AML-193 (cell line): ENCODE measurements around the gene KIAA1217.
A peak's percentile ranks its signal among the peaks of the same experiment; 100 is the strongest.

Source experiments
- DNase-seq, 2 experiments: peaks; one replicate each; lab custom pipeline; 2025; lab: John Stamatoyannopoulos, UW

KIAA1217 gene

DNA sequence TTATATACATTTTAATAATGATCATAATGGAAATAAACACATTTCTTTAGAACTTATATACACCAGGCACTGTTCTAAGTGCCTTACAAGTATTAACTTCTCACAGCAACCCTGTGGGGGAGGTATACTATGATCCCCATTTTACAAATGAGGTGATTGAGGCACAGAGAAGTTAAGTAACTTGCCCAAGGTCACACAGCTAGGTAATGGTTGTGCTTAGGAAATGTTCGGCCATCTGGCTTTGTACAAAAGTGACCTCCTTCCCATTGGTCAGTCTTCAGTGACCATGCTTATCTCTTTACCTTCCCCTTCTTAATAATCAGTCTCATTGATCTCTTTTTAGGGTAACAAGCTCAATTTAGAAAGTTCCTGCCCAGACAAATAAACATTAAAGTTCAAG lies 158.8 kb downstream of the KIAA1217 start:
- no peak for DNase-seq

GRCh38 chr10:24370877-24371276 lies 161.9 kb downstream of the KIAA1217 start:
- DNase-seq: no peak

DNA sequence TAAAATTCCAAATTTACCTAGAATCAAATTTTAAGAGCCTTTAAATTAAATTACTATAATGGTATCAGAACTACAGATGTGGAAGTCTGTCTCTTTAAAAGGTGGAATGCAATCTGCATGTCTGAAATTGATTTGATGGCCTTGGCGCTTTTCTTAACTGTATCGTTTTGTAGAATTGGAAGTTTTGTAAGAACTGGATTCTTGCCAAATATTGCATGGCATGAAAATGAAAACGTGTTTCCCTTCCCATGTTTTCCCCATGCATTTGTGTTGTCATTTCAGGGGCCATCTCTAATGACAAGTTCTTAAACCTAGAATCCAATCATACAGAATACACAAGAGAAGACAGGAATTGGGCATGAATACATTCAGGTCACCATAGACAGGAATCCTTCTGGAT lies 162.5 kb downstream of the KIAA1217 start:
- DNase-seq: no peak

DNA sequence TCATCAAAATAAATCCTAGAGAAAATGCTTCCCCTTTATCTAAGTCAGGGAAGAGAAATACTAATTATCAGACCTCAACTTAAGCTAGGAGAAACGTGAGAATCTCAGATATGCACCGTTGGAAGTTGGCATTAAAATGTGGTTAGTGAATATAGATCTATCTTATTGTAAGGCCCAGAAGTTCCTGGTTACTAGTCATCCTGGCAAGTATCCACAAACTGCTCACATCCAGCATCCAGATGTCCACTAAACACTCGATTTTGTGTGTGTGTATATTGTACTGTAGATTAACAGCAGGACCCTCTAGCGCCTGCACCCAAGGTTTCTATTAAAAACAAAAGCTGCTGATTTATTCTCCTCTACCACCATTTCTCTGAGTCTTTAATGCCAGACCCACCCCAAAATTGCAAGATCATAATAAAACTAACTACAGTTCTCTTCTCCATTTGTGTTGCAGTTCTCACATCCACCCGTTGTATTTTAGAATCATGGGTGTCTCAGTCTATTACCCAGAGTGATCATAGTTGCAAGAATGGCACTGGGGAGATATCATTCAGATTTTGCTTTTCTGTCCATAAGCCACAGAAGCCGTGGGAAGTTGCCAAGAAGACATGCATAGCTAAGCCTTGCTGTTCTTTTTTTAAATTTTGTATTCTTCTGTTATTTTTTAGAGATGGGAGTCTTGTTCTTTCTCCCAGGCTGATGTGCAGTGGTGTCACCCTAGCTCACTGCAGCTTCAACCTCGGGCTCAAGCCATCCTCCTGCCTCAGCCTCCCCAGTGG lies 165.4 kb downstream of the KIAA1217 start:
- no peak for DNase-seq

- DNase-seq: no peak
Observed at GRCh38 chr10:24375510-24375909, 166.6 kb downstream of the KIAA1217 start.

DNA sequence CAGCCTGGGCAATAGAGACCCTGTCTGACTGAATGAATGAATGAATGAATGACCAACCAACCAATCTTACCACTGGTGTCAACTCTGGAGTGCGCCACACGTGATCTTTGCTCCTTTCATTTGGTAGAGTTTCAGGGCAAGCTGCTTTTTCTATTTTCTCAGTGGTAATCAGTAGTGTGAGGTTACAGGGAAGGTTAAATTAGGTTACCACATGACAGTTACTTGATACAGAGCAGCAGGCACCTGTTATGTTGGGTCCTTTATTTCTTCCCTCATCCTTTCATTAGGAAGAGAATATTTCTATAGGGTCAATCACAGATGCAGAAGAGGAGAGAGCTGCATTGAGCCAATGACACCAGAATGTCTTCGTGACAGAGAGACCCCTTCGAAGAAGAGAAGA lies 167.8 kb downstream of the KIAA1217 start:
- DNase-seq: no peak

- no peak for DNase-seq
Observed at GRCh38 chr10:24378126-24378920, 169.4 kb downstream of the KIAA1217 start.

DNA sequence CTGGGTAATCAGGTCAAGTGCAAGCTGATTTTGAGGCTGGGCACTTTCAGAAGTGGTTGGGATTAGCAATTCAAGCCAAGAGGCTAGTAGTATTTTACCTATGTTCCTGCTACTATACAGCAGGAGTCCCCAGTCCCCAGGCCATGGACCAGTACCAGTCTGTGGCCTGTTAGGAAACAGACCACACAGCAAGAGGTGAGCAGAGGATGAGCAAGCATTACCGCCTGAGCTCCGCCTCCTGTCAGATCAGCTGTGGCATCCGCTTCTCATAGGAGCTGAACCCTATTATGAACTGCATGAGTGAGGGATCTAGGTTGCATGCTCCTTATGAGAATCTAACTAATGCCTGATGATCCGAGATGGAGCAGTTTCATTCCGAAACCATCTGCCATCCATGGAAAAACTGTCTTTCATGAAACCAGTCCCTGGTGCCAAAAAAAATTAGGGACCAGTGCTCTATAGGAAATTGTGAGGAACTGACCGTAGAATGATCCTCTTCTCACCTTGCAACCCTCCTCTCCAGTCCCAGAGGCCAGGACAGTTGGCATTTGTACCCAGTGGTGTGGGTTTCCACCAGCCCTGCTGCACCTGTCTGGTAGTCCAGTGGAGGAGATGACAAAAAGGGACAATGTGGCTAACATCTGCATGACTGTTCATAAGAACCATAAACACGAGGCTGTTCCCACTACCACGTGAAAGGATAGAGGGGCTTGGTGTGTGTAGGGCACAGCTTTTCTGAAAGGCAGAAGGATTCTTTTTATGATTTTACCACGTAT lies 172.5 kb downstream of the KIAA1217 start:
- DNase-seq: no peak

GRCh38 chr10:24382045-24382444 lies 173.1 kb downstream of the KIAA1217 start:
- no peak for DNase-seq

GRCh38 chr10:24382596-24382978 lies 173.6 kb downstream of the KIAA1217 start:
- DNase-seq: no peak

- DNase-seq: no peak
Observed at GRCh38 chr10:24382979-24383663, 174.2 kb downstream of the KIAA1217 start.

- DNase-seq: peak; percentile 73 to 75
Observed at GRCh38 chr10:24383681-24384106, 174.8 kb downstream of the KIAA1217 start.

- DNase-seq: no peak
Observed at GRCh38 chr10:24384954-24385353, 176.0 kb downstream of the KIAA1217 start.

GRCh38 chr10:24385776-24386175 lies 176.8 kb downstream of the KIAA1217 start:
- DNase-seq: no peak

- no peak for DNase-seq
Observed at GRCh38 chr10:24390146-24390700, 181.3 kb downstream of the KIAA1217 start.

DNA sequence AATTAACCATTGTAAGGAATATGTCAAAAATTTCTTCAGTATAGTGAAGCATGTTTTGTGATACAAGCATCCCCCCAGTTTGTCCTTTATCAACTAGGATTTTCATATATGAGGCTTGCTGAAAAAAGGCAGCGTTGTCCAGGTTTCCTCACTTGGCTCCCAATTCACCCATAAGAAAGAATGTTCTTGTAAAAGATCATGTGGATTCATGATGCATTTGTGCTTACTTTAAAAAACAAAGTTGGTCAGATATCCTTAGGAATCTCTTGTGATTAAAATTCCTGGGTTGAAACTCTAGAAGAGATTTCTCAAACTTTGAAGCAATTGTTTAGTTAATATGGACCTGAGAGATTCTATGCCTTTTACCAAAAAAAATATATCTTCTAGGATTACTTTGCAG lies 181.8 kb downstream of the KIAA1217 start:
- no peak for DNase-seq

- no peak for DNase-seq
Observed at GRCh38 chr10:24393201-24393600, 184.3 kb downstream of the KIAA1217 start.

DNA sequence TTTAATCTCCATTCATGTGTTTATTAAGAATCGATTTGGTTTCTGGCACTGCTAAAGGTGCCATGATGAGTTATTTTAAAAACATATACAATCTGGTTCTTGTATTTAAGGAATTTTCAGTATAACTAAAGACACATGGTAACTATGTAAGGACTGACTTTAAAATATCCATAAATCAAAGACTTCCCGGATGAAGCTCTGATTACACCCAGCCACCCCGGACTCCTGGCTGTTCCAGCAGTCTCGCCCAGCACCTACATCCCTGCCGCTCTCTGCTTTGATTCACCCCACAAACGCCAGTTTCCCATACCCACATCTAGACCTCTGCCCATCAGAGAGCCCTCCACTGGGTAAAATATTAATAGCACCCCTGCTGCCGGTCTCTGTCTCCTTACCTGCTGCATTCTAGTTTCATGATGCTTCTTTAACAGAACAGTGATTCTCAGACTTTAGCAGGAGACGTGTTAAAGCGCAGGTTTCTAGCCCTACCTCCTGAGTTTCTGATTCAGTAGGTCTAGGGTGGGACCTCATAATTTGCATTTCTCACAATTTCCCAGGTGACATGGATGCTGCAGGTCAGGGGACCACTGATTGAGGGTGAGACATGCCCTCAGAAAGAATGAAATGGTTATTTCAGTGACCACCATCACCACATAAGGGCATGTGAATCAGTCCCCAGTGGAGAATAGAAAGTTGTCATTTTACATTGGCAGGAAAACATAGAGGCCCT lies 185.7 kb downstream of the KIAA1217 start:
- no peak for DNase-seq

GRCh38 chr10:24396396-24396795 lies 187.5 kb downstream of the KIAA1217 start:
- no peak for DNase-seq

- no peak for DNase-seq
Observed at GRCh38 chr10:24397662-24398061, 188.7 kb downstream of the KIAA1217 start.

GRCh38 chr10:24404567-24404966 lies 195.6 kb downstream of the KIAA1217 start:
- DNase-seq: no peak
